Osteocyte (in vitro differentiated cells): Measurements from ENCODE around the gene AATF. TPM values are rescaled to one million over a fixed set of nuclear protein-coding genes. Genes with fewer than 3 reads are reported as not detected.

ENCODE experiments used
- DNase-seq: peaks from one replicate; pipeline ENCODE4 v3.0.0; 2021; ENCODE audit warnings: mixed read lengths; ENCODE audit not compliant: unreplicated experiment; ENCODE audit errors: extremely low spot score
- H3K27ac Mint-ChIP-seq: one replicate; pipeline ENCODE4 v1.8.0; 2021; ENCODE audit warnings: mild to moderate bottlenecking, mixed read lengths; ENCODE audit not compliant: unreplicated experiment
- H3K27me3 Mint-ChIP-seq: one replicate; pipeline ENCODE4 v1.8.0; 2021; ENCODE audit warnings: mixed read lengths; ENCODE audit not compliant: unreplicated experiment
- H3K36me3 Mint-ChIP-seq: one replicate; pipeline ENCODE4 v1.8.0; 2021; ENCODE audit warnings: mixed read lengths; ENCODE audit not compliant: unreplicated experiment
- H3K4me1 Mint-ChIP-seq: one replicate; pipeline ENCODE4 v1.8.0; 2021; ENCODE audit warnings: mixed read lengths; ENCODE audit not compliant: unreplicated experiment
- H3K4me3 Mint-ChIP-seq: one replicate; pipeline ENCODE4 v1.8.0; 2021; ENCODE audit warnings: mild to moderate bottlenecking, moderate library complexity, mixed read lengths; ENCODE audit not compliant: unreplicated experiment
- H3K9me3 Mint-ChIP-seq: one replicate; pipeline ENCODE4 v1.8.0; 2021; ENCODE audit warnings: mixed read lengths; ENCODE audit not compliant: unreplicated experiment
- CTCF ChIP-seq: fragments of 200-600 bp; sonication (generic); IDR thresholded peaks from 2 replicates; pipeline ENCODE4 v1.5.0; 2021; ENCODE audit warnings: antibody characterized with exemption, mild to moderate bottlenecking, moderate library complexity
- total RNA-seq: library from RNA; stranded (reverse); gene quantifications from 2 replicates; pipeline ENCODE4 v1.2.1, GENCODE V29; 2021

Gene AATF
- total RNA-seq, 1 donor from 2014 or later, result 39.6 TPM

DNA sequence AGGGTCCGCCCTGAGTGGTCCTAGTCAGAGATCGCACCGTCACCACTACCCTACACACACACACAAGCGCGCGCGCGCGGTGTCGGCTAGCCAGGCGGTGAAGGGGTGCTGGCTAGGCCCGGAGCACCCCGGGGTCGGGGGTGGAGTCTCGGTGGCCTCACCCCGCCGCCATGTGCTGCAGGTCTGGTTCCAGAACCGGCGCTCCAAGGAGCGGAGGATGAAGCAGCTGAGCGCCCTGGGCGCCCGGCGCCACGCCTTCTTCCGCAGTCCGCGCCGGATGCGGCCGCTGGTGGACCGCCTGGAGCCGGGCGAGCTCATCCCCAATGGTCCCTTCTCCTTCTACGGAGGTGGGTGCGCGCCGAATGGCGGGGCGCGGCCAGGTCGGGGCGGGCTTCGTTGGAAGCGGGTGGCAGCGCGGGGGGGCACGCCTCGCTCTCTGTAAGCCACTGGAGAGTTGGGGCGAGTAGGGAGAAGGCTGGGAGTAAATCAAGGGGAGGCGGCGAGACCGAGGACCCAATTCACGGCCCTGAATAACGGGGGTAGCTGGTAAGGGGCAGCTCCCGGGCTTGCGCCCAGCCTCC lies 6.6 kb upstream of the AATF start:
- H3K4me3 Mint-ChIP-seq, result no peak overlapping the region
- peaks cover 22% of the 10 kb centered on the region for H3K4me1 Mint-ChIP-seq
- DNase-seq, result no peak
- no peak overlapping the region for H3K27ac Mint-ChIP-seq
- TF ChIP-seq CTCF, result no peak
- H3K27me3 Mint-ChIP-seq, result peaks cover 84% of the 10 kb centered on the region
- H3K9me3 Mint-ChIP-seq, result no peaks in the 10 kb centered on the region
- no peaks in the 10 kb centered on the region for H3K36me3 Mint-ChIP-seq

DNA sequence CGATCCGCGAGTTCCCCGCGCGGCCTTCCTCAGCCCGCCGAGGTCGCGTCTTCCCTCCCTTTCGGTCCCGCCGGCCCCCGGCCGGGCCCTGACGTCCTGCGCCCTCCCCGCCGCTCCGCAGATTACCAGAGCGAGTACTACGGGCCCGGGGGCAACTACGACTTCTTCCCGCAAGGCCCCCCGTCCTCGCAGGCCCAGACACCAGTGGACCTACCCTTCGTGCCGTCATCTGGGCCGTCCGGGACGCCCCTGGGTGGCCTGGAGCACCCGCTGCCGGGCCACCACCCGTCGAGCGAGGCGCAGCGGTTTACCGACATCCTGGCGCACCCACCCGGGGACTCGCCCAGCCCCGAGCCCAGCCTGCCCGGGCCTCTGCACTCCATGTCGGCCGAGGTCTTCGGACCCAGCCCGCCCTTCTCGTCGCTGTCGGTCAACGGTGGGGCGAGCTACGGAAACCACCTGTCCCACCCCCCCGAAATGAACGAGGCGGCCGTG lies 6.1 kb upstream of the AATF start:
- H3K4me3 Mint-ChIP-seq, result no peak overlapping the region
- H3K9me3 Mint-ChIP-seq, result no peaks in the 10 kb centered on the region
- TF ChIP-seq CTCF, result no peak
- H3K27ac Mint-ChIP-seq, result no peak overlapping the region
- no peak for DNase-seq
- no peaks in the 10 kb centered on the region for H3K36me3 Mint-ChIP-seq
- H3K27me3 Mint-ChIP-seq, result peaks cover 84% of the 10 kb centered on the region
- H3K4me1 Mint-ChIP-seq, result peaks cover 16% of the 10 kb centered on the region

- H3K4me1 Mint-ChIP-seq, result peaks cover 15% of the 10 kb centered on the region
- no peak overlapping the region for H3K4me3 Mint-ChIP-seq
- H3K9me3 Mint-ChIP-seq, result no peaks in the 10 kb centered on the region
- no peak for DNase-seq
- peaks cover 80% of the 10 kb centered on the region for H3K27me3 Mint-ChIP-seq
- no peaks in the 10 kb centered on the region for H3K36me3 Mint-ChIP-seq
- no peak overlapping the region for H3K27ac Mint-ChIP-seq
- TF ChIP-seq CTCF, result no peak
Observed at GRCh38 chr17:36943250-36944191, 5.2 kb upstream of the AATF start.

DNA sequence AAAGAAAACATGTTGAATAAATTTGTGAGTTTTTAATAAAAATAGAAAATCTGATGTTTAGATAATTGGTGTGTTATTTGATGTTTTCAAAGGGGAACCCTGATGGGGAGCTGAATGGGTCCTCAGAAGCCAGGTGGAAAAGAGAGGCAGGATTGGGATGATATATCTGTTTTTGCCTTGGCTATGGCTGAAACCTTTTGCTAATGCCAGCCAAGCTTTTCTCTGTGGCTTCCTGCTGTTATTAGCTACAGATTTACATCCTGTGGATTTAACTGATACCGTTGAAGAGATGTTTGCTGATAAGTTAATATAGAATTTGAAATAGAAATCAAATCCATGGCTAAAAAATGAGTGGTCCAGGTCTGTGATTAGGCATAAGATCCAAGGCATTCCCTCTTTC lies 4.2 kb upstream of the AATF start:
- peaks cover 71% of the 10 kb centered on the region for H3K27me3 Mint-ChIP-seq
- DNase-seq, result no peak
- H3K36me3 Mint-ChIP-seq, result no peaks in the 10 kb centered on the region
- no peak overlapping the region for H3K4me3 Mint-ChIP-seq
- H3K27ac Mint-ChIP-seq, result no peak overlapping the region
- no peaks in the 10 kb centered on the region for H3K9me3 Mint-ChIP-seq
- peaks cover 15% of the 10 kb centered on the region for H3K4me1 Mint-ChIP-seq
- TF ChIP-seq CTCF, result no peak

GRCh38 chr17:36945140-36945539 lies 3.6 kb upstream of the AATF start:
- H3K4me3 Mint-ChIP-seq, result no peak overlapping the region
- H3K9me3 Mint-ChIP-seq, result no peaks in the 10 kb centered on the region
- peaks cover 21% of the 10 kb centered on the region for H3K4me1 Mint-ChIP-seq
- no peak overlapping the region for H3K27ac Mint-ChIP-seq
- H3K27me3 Mint-ChIP-seq, result peaks cover 66% of the 10 kb centered on the region
- DNase-seq, result no peak
- no peaks in the 10 kb centered on the region for H3K36me3 Mint-ChIP-seq
- no peak for TF ChIP-seq CTCF
